A549 (cell line): ENCODE measurements around the gene USP54. TPM values are rescaled to one million over a fixed set of nuclear protein-coding genes. Genes with fewer than 3 reads are reported as not detected.
"Not testable (repeated sequence)": the region's sequence is repeated elsewhere in the genome, so short reads cannot be mapped to it uniquely, and the experiment has no call there.

ENCODE experiments used
- ATAC-seq, 2 experiments: fragments of 200-7000 bp in 1 of 2; fragments of >200 bp in 1 of 2; cut with Nextera tagmentation in 1 of 2; cut with Tn5 transposase in 1 of 2; 3 replicates each; pipeline versions ENCODE4 v1.8.0 to v1.9.1; 2018 to 2020; ENCODE audit warnings: mild to moderate bottlenecking in 1 of 2, moderate library complexity in 1 of 2
- CTCF ChIA-PET: fragments of 300-600 bp; sonication (Branson Sonifier 250); formaldehyde crosslinking; extraction: SDS; loops from one replicate; lab custom pipeline; 2021; ENCODE audit warnings: antibody characterized with exemption, inconsistent platforms; lab: Yijun Ruan, JAX
- POLR2A ChIA-PET: fragments of 350-600 bp; formaldehyde crosslinking; extraction: SDS; loops from one replicate; lab custom pipeline; 2021; ENCODE audit warnings: antibody characterized with exemption, inconsistent platforms; lab: Yijun Ruan, JAX
- DNase-seq, 2 experiments: peaks; one replicate each; pipeline versions ENCODE4 v3.0.0 to v3.0.0-alpha.2; 2011 to 2016; ENCODE audit warnings: low read depth in 1 of 2, low spot score in 1 of 2
- FAIRE-seq: peaks from 2 replicates; lab custom pipeline; 2011; peaks lifted over from hg19 to GRCh38; lab: Jason Lieb, UNC
- H3K27ac ChIP-seq, 2 experiments: fragments of >200 bp; sonication (Bioruptor Twin); formaldehyde crosslinking; 3 replicates each; pipeline ENCODE4 v1.5.1; 2016 to 2017
- H3K4me1 ChIP-seq: fragments of >200 bp; sonication (Bioruptor Twin); formaldehyde crosslinking; 3 replicates; pipeline ENCODE4 v1.6.1; 2016
- H3K4me2 ChIP-seq: fragments of >200 bp; sonication (Bioruptor Twin); formaldehyde crosslinking; 3 replicates; pipeline ENCODE4 v1.6.1; 2016
- H3K4me3 ChIP-seq: fragments of >200 bp; sonication (Bioruptor Twin); formaldehyde crosslinking; 3 replicates; pipeline ENCODE4 v1.5.1; 2016
- H3K9me3 ChIP-seq: fragments of >200 bp; sonication (Bioruptor Twin); formaldehyde crosslinking; 3 replicates; pipeline ENCODE4 v1.6.1; 2016
- BHLHE40 ChIP-seq: IDR thresholded peaks from 2 replicates; pipeline ENCODE4 v1.6.1; 2012; ENCODE audit warnings: low read depth, low read length, inconsistent platforms
- CBX8 ChIP-seq: fragments of 200-600 bp; sonication (generic); IDR thresholded peaks from 2 replicates; pipeline ENCODE4 v1.6.1; 2016
- CEBPB ChIP-seq, 2 experiments: fragments of >200 bp in 1 of 2; sonication (Bioruptor Twin) in 1 of 2; formaldehyde crosslinking in 1 of 2; IDR thresholded peaks; 2 replicates each; pipeline ENCODE4 v1.6.1; 2012 to 2016
- CHD4 ChIP-seq: fragments of 200-600 bp; sonication (generic); IDR thresholded peaks from 2 replicates; pipeline ENCODE4 v1.6.1; 2016; ENCODE audit warnings: antibody characterized with exemption, mild to moderate bottlenecking, borderline replicate concordance
- EHF ChIP-seq: fragments of 250-450 bp; sonication (Bioruptor Pico); IDR thresholded peaks from 2 replicates; pipeline ENCODE4 v1.5.0; 2020; ENCODE audit warnings: mild to moderate bottlenecking
- EHMT2 ChIP-seq: fragments of 200-600 bp; sonication (generic); IDR thresholded peaks from 2 replicates; pipeline ENCODE4 v1.6.1; 2016; ENCODE audit warnings: antibody characterized with exemption, low read depth, mild to moderate bottlenecking, moderate library complexity
- HEYL ChIP-seq: fragments of 250-450 bp; sonication (Bioruptor Pico); IDR thresholded peaks from 2 replicates; pipeline ENCODE4 v1.8.0; 2021; ENCODE audit warnings: mild to moderate bottlenecking, moderate library complexity
- KDM1A ChIP-seq: fragments of 200-600 bp; sonication (generic); IDR thresholded peaks from 2 replicates; pipeline ENCODE4 v1.6.1; 2016; ENCODE audit warnings: low read depth, mild to moderate bottlenecking
- MAZ ChIP-seq: fragments of 150-350 bp; IDR thresholded peaks from 2 replicates; pipeline ENCODE4 v1.6.1; 2014; ENCODE audit warnings: antibody characterized with exemption, low read depth, low read length, borderline replicate concordance
- MYC ChIP-seq: IDR thresholded peaks from 2 replicates; pipeline ENCODE4 v1.6.1; 2012; ENCODE audit warnings: mild to moderate bottlenecking, inconsistent platforms, low read length, improper control_type of control experiment, borderline replicate concordance
- NPAS2 ChIP-seq: fragments of 250-450 bp; sonication (Bioruptor Pico); IDR thresholded peaks from 2 replicates; pipeline ENCODE4 v1.8.0; 2022; ENCODE audit warnings: mild to moderate bottlenecking, moderate library complexity, borderline replicate concordance
- NR3C1 ChIP-seq: fragments of >200 bp; sonication (Bioruptor Twin); formaldehyde crosslinking; IDR thresholded peaks from 3 replicates; pipeline ENCODE4 v1.6.1; 2017
- TFCP2L1 ChIP-seq: fragments of 250-450 bp; sonication (Bioruptor Pico); IDR thresholded peaks from 2 replicates; pipeline ENCODE4 v1.5.0; 2021; ENCODE audit warnings: mild to moderate bottlenecking
- USF2 ChIP-seq: fragments of 450-650 bp; IDR thresholded peaks from 2 replicates; pipeline ENCODE4 v1.6.1; 2014; ENCODE audit warnings: antibody characterized with exemption
- WGBS: methylation state at CpG from one replicate; pipeline ENCODE4 v1.1.6; 2017; ENCODE audit errors: missing lambda C conversion rate; 5-methylcytosine and 5-hydroxymethylcytosine counted together
- polyA plus RNA-seq, 4 experiments: library from polyadenylated mRNA; depleted of rRNA in 3 of 4; stranded (reverse); fragments of >200 nt; fragmentation: RNase III in 1 of 4; extraction: RNeasy Plus Mini Kit Qiagen cat#74134 plus additional on column Dnase treatment in 1 of 4; gene quantifications; 2 replicates in 3 of 4; 3 replicates in 1 of 4; pipeline ENCODE4 v1.2.3, GENCODE V29; 2011 to 2017
- TF ChIP-seq, protein P1 (sequence below): fragments of >200 bp; sonication (Bioruptor Twin); formaldehyde crosslinking; IDR thresholded peaks from 3 replicates; pipeline ENCODE4 v1.6.1; 2016
- TF ChIP-seq, protein P2 (sequence below): IDR thresholded peaks from 2 replicates; pipeline ENCODE4 v1.6.1; 2012; ENCODE audit warnings: low read depth, borderline replicate concordance
- TF ChIP-seq, protein P3 (sequence below): IDR thresholded peaks from 2 replicates; pipeline ENCODE4 v1.6.1; 2012
- TF ChIP-seq, protein P4 (sequence below): fragments of >200 bp; sonication (Bioruptor Twin); formaldehyde crosslinking; IDR thresholded peaks from 3 replicates; pipeline ENCODE4 v1.5.1; 2016
- TF ChIP-seq, protein P5 (sequence below): IDR thresholded peaks from 2 replicates; pipeline ENCODE4 v1.6.1; 2012

The USP54 gene
- polyA plus RNA-seq, 2 of the 4 experiments (the other 2 are of a cell fraction) = 8.8 to 32.5 TPM

DNA sequence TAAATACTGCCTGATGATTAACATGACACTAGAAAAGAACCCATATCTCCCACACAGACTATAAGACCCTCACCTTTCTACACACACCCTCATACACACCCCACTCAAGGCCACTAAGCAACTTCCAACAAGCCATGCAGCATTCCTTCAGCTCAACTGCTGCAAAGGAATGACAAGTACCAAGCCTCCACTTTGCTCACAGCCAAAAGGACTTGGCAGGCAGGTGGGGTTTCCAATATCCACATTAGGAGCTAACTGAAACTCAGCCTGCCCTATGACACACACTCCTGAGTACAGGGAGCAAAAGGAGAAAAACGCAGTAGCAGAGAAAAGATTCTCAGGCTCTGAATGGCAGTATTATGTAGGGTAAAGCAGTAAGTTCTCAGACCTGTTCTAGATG, 13.4 kb downstream of the USP54 start (continued):
- TF ChIP-seq, protein P1, sequence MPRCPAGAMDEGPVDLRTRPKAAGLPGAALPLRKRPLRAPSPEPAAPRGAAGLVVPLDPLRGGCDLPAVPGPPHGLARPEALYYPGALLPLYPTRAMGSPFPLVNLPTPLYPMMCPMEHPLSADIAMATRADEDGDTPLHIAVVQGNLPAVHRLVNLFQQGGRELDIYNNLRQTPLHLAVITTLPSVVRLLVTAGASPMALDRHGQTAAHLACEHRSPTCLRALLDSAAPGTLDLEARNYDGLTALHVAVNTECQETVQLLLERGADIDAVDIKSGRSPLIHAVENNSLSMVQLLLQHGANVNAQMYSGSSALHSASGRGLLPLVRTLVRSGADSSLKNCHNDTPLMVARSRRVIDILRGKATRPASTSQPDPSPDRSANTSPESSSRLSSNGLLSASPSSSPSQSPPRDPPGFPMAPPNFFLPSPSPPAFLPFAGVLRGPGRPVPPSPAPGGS = no peak
- TF ChIP-seq NR3C1 = no peak

DNA sequence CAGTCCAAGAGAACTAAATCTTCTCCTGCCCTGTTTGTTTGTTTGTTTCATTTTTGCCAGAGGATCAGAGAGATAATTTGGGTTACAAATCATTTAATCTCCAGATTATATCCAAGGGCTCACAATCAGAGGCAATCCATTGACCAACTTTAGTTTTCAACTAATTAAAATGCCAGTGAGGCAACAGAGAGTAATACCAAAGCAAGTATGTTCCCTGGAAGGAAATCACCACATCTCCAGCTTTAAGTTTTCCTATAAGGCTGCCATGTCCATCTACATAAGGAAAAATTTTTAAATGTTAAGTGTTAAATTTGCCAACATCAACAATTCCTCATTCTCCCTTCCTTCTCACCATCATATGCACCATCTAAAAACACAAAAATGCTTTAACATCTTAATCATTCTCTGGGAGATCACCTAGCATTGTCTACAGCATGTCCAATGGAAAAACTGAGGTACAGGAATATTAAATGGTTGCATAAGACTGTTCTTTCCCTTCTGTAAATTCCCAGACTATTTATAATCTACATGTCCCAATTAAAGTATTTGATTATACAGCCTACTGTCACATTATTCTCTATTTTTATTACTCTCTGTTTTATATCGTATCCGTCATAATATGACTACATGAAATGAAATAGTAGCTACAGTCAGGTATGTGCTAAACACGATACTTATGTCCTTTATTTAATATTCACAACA, 14.1 kb downstream of the USP54 start:
- ATAC-seq = no peak
- no peak for DNase-seq
- FAIRE-seq = no peak
- WGBS = 94% methylated on average over 3 of the region's 3 CpGs
- CTCF ChIA-PET = interaction anchor here (1.4 kb wide), 1 partner anchor 47 kb away, joined by 5 read pairs; no protein-coding TSS in a partner anchor
- H3K9me3 ChIP-seq = no peaks in the 10 kb centered on the region
- peak overlapping the region; percentile 34; the same call in 1 of the 3 replicates for H3K4me2 ChIP-seq
- H3K4me3 ChIP-seq = no peak overlapping the region
- H3K27ac ChIP-seq = peak overlapping the region in 1 of 2 experiments; percentile 34; a peak in 1 of 6 replicates
- POLR2A ChIA-PET = interaction anchor here (1.6 kb wide), 1 partner anchor 49 kb away, joined by 3 read pairs; no protein-coding TSS in a partner anchor
- TF ChIP-seq EHF (CRISPR knock-in tag) = no peak
- TF ChIP-seq, protein P2, sequence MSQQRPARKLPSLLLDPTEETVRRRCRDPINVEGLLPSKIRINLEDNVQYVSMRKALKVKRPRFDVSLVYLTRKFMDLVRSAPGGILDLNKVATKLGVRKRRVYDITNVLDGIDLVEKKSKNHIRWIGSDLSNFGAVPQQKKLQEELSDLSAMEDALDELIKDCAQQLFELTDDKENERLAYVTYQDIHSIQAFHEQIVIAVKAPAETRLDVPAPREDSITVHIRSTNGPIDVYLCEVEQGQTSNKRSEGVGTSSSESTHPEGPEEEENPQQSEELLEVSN = no peak
- no peak for TF ChIP-seq BHLHE40
- no peak for TF ChIP-seq NPAS2 (CRISPR knock-in tag)
- no peak for TF ChIP-seq CHD4
- TF ChIP-seq CBX8 = no peak
- TF ChIP-seq, all 56 proteins: peak for 0
- peaks cover 13% of the 10 kb centered on the region; the same call in 2 of the 3 replicates for H3K4me1 ChIP-seq

DNA sequence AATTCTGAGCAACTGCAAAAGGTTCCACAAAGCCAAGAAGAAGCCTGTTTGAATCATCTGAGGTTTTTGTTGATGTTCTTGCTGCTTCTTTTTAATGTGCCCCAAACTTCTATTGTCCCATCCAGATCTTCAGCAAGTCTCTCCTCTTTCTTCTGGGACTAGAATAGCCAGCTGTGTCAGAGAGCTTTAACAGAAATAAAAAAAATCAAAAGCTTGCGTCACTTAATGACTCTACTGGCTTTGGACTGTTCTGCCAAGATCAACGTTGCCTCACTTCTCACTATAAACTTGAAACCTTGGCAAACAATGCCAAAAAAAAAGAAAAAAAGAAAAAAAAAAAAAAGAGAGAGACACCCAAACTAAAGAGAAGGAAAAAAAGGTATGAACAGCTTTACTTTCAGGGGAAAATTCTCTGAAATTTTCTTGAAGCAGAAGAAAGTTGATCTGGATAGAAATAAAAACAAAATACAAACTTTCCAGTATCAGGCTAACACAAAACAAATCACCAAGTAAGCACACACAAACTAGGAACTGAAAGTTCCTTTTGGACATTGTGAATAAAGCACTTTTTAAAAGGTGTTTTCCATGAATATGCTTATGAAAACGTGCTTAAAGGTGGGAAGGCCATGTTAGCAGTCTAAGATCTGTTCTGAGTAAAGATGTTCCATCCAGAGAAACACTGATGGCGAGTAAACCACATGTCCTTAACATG, 14.8 kb downstream of the USP54 start:
- H3K27ac ChIP-seq = peak overlapping the region in 1 of 2 experiments; percentile 34; a peak in 1 of 6 replicates
- TF ChIP-seq EHMT2 = no peak
- peak in 1 of 2 experiments; percentile 45; a peak in 1 of 4 replicates for TF ChIP-seq CEBPB (IDR thresholded peaks at IDR 0.05)
- TF ChIP-seq, all 56 proteins: peak for 1
- no peak overlapping the region for H3K4me3 ChIP-seq
- FAIRE-seq = peak; percentile 36
- CTCF ChIA-PET = interaction anchor here (1.4 kb wide), 1 partner anchor 47 kb away, joined by 5 read pairs; no protein-coding TSS in a partner anchor
- peak overlapping the region; percentile 34; the same call in 1 of the 3 replicates for H3K4me2 ChIP-seq
- peak in 1 of 2 experiments; percentile 19 for DNase-seq
- WGBS = 50% methylated on average over 4 of the region's 4 CpGs
- H3K9me3 ChIP-seq = no peaks in the 10 kb centered on the region
- H3K4me1 ChIP-seq = peaks cover 13% of the 10 kb centered on the region; the same call in 2 of the 3 replicates
- ATAC-seq = 0 out of 6 replicates have a peak, but pooled peaks of 1 of the 2 experiments have one; percentile 48
- POLR2A ChIA-PET = interaction anchor here (1.6 kb wide), 1 partner anchor 49 kb away, joined by 3 read pairs; no protein-coding TSS in a partner anchor

DNA sequence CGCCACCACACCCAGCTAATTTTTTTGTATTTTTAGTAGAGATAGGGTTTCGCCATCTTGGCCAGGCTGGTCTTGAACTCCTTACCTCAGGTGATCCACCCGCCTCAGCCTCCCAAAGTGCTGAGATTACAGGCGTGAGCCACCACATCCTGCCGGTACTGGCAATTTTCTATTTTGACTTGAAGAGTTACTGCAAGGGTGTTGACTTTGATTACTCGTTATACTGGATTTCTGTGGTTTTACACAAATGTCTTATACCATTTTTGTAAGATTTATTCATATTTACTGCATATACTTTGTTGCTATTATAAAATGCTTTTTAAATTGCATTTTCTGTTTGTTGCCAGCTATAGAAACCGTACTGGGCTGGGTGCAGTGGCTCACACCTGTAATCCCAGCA, 24.1 kb downstream of the USP54 start:
- H3K4me3 ChIP-seq, FAIRE-seq: not testable (repeated sequence)
- WGBS = 94% methylated on average over 7 of the region's 7 CpGs

DNA sequence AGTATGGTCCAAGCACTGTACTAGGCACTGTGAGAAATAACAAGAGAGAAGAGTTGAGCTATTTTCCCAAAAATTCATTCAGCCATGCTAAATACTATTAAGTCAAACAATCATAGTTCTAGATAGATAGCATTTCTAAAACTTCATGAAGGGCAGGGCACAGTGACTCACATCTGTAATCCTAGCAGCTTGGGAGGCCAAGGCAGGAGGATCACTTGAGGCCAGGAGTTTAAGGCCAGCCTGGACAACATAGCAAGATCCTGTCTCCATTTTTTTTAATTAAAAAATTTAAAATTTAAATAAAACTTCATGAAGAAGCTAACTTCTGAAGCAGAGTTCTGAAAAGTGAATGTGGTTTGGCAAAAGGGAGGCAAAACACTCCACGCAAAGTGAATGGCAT, 29.9 kb downstream of the USP54 start:
- Histone ChIP-seq H3K4me3 (no peak overlapping the region), H3K4me2 (no peak overlapping the region), H3K4me1 (no peaks in the 10 kb centered on the region), H3K27ac (no peak overlapping the region), H3K9me3 (no peaks in the 10 kb centered on the region)
- ChIA-PET CTCF (interaction anchor here (1.1 kb wide), 1 partner anchor 83 kb away, joined by 3 read pairs; no protein-coding TSS in a partner anchor), POLR2A (interaction anchor here (0.7 kb wide), 1 partner anchor 23 kb away, joined by 5 read pairs; no protein-coding TSS in a partner anchor)
- no peak for FAIRE-seq
- no peak for ATAC-seq
- no peak for DNase-seq
- WGBS = 94% methylated on average over 1 of the region's 1 CpG
- TF ChIP-seq, protein P3, sequence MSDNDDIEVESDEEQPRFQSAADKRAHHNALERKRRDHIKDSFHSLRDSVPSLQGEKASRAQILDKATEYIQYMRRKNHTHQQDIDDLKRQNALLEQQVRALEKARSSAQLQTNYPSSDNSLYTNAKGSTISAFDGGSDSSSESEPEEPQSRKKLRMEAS = no peak
- TF ChIP-seq MYC (no peak), HEYL (CRISPR knock-in tag) (no peak), KDM1A (no peak), TFCP2L1 (no peak), USF2 (no peak), EHMT2 (no peak), MAZ (no peak)
- TF ChIP-seq, protein P4, sequence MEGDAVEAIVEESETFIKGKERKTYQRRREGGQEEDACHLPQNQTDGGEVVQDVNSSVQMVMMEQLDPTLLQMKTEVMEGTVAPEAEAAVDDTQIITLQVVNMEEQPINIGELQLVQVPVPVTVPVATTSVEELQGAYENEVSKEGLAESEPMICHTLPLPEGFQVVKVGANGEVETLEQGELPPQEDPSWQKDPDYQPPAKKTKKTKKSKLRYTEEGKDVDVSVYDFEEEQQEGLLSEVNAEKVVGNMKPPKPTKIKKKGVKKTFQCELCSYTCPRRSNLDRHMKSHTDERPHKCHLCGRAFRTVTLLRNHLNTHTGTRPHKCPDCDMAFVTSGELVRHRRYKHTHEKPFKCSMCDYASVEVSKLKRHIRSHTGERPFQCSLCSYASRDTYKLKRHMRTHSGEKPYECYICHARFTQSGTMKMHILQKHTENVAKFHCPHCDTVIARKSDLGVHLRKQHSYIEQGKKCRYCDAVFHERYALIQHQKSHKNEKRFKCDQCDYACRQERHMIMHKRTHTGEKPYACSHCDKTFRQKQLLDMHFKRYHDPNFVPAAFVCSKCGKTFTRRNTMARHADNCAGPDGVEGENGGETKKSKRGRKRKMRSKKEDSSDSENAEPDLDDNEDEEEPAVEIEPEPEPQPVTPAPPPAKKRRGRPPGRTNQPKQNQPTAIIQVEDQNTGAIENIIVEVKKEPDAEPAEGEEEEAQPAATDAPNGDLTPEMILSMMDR = no peak
- TF ChIP-seq, protein P5, sequence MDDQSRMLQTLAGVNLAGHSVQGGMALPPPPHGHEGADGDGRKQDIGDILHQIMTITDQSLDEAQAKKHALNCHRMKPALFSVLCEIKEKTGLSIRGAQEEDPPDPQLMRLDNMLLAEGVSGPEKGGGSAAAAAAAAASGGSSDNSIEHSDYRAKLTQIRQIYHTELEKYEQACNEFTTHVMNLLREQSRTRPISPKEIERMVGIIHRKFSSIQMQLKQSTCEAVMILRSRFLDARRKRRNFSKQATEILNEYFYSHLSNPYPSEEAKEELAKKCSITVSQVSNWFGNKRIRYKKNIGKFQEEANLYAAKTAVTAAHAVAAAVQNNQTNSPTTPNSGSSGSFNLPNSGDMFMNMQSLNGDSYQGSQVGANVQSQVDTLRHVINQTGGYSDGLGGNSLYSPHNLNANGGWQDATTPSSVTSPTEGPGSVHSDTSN = no peak

More for the DNA sequence above, 24.1 kb downstream of the USP54 start:
- DNase-seq, POLR2A ChIA-PET, H3K4me1 ChIP-seq, H3K27ac ChIP-seq, ATAC-seq, H3K9me3 ChIP-seq, H3K4me2 ChIP-seq: not testable (repeated sequence)
- CTCF ChIA-PET = interaction anchor here (0.6 to 1.1 kb wide), 3 partner anchors 13 to 1428 kb away, joined by 3 read pairs; no protein-coding TSS in a partner anchor
